GM19438 (cell line): ENCODE results near the gene EML6.

Experiments used
- ATAC-seq: cut with Tn5 transposase; IDR thresholded peaks from one replicate; pipeline ENCODE4 v1.9.1; 2021; ENCODE audit warnings: low read depth; ENCODE audit not compliant: unreplicated experiment

Gene EML6

GRCh38 chr2:54902763-54903162 is 179.3 kb downstream of the EML6 start:
- ATAC-seq: no peak

DNA sequence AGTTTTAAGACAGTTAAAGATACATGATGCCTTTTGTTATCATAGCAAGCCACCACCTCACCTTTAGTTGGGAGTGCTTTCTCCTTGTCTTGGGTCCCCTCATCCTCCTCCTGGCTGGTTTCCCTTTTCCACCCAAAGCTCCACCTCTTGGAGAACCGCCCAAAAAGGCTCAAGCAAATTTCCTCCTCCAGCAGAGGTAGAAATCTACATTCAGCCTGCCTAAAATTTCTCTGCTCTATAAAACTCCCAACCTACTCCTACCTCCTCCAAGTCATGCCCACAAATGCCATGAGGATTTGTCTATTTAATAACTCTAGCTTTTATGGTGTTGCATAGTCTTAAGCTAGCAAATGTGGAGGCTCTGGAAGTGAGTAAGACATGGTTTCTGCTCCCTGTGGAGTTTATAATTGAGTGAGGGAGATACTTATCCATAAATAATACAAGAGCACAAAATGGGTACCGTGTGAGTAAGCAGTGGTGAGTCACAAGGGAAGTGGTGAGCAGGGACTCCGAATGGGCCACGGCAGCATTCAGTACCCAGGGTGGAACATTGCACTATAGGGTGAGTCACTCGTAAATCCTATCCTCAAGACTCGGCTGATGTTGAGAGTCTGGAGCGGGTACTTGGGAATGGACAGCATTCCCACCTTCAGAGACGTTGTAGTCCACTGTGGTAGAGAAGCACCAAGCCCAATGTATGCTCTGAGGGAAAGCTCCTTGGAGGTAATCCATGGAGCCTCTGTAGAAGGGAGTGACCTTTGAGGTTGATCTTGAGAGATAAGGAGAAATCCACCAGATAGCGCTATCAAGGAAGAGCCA is 180.5 kb downstream of the EML6 start:
- ATAC-seq: no peak

- no peak for ATAC-seq
Observed at GRCh38 chr2:54904836-54905235, 181.4 kb downstream of the EML6 start.

DNA sequence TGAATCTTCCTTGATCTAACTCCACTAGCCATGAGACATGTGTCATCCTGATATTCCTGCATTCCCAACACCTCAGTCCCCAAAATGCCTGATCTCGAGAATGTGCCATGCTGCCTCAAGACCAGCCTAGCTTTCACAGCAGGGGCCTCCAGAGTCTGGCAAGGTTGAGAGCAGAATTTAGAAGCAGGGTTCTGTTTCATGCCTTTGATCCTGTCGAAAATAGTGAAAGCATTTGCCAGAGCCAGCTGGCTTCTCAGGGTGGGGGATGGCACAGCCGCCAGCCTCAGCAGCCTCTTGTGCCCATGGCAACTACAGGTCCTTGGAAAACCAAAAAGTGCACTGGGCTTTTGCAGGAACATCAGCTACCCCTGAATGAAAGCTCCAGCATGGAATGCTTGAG is 183.3 kb downstream of the EML6 start:
- no peak for ATAC-seq

GRCh38 chr2:54907663-54908062 is 184.2 kb downstream of the EML6 start:
- ATAC-seq: no peak

DNA sequence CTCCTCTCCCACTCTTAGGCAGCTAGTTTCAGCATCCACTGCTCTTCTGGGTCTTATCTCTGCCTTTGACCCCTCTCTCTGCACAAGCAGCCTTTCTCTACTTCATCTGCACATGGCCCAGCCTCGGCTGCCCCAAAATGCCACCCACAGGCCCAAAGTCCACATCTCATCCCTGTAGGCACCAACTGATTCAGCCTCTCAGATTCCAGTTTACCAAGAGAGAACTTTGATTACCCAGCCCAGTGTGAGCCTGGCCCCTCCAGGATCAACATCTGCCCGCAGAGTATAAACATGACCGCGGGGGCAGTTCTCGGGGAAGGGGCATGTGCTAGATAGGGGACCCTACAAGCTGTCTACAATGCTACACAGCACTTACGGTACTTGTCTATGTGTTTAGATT is 185.1 kb downstream of the EML6 start:
- no peak for ATAC-seq

DNA sequence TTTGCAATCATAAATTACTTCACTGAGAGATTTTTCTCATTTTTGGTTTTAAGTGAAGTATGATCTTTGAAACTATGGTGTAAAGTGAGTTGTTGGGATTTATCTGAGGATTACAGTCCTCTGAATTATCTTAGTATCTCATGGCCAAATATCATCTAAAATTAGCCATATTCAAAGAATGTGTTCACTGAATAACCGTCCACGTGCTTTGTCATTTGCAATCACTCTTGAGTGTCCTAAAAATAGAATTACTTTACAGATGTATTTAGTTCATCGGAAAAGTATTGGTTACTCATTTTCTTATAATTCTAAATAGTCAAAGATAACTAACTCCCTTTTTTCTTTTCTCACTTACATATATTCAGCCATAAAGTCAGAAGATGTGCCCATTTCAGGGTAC is 185.5 kb downstream of the EML6 start:
- ATAC-seq: no peak

DNA sequence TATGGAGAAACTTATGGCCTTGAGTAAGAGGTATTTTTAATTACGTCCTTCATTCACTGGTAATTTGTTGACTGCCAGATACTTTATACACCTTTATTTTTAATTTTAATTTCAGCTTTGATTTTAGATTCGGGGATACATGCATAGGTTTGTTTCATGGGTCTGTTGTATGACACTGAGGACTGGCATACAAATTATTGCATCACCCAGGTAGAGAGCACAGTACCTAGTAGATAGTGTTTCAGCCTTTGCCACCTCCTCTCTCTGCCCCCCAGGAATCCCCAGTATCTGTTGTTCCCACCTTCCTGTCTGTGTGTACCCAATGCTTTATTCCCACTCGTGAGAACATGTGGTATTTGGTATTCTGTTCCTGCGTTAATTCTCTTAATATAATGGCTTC is 188.8 kb downstream of the EML6 start:
- ATAC-seq: no peak

GRCh38 chr2:54912893-54913292 is 189.4 kb downstream of the EML6 start:
- no peak for ATAC-seq

GRCh38 chr2:54914637-54915036 is 191.2 kb downstream of the EML6 start:
- no peak for ATAC-seq

DNA sequence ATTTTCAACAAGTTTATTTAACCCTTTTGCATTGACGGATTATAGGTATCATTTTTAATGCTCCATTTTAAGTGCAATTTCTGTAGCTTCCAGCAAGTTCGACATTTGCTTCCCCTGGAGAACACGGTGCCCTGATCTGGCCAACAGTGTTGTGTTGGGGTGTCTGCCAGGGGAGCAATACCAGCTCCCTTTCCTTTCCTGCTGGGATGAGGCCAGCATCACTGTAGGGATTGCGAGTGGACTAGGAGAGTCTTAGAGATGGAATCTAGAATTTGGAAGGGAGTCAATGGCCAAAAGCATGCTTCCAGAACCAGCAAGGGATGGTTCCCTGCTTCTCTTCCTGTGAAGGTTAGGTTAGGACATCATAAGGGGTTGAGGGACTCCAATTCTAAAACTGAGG is 191.6 kb downstream of the EML6 start:
- no peak for ATAC-seq

DNA sequence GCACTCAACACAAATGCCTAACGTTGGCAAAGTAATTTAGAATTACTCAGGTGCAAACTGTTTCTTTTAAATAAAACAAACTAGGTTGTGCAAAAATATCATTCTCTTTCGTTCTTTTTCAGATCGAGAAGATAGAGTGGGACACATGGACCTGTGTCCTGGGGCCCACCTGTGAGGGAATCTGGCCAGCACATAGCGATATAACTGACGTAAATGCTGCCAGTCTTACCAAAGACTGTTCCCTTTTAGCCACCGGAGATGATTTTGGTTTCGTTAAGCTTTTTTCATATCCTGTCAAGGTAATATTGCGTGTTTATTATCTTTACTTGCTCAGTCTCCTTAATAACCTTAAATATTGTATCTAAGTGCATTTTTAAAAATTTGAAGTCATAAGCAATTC is 193.2 kb downstream of the EML6 start:
- ATAC-seq: no peak

DNA sequence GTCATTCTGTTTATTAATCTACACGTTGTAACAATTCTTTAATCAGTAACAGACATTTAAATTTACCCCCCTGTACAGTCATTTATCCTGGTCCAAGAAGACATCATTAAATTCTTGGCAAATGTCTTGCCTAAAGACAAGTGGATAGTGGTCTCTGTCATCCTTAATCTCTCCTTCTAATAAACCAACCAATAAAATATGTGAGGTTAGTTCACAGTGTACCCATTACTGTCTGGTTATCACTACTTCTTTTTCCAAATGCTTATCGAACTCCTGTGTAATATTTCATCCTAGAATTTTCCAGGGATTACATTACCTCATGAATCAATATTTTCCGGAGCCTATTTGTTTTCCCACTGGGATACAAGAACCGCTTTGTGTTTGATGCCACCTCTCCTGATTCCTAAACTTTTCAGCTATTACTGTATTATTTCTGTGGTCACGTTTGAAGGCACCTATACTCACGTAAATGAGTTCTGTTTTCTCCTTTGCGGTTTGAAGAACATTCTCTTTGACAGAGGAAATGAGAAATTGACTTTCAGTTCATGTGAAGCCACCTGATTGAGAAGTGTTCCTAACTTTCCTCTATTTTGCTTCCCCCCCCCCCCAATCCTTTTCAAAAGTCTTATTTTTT is 195.3 kb downstream of the EML6 start:
- no peak for ATAC-seq

GRCh38 chr2:54920660-54921059 is 197.2 kb downstream of the EML6 start:
- ATAC-seq: no peak

GRCh38 chr2:54924121-54924520 is 200.7 kb downstream of the EML6 start:
- ATAC-seq: no peak

DNA sequence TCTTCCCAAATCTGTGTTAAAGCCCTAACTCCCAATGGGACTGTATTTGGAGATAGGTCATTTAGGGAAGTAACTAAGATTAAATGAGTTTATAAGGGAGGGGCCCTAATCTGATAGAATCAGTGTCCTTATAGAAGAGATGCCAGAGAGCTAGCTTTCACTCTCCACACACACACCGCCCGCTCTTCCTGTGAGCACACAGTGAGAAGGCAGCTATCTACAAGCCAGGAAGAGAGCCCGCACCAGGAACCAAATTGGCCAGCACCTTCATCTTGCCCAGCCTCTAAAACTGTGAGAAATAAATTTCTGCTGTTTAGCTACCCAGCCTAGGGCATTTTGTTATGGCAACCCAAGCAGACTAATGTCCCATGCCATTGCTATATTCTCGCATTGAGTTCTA is 201.6 kb downstream of the EML6 start:
- ATAC-seq: no peak

DNA sequence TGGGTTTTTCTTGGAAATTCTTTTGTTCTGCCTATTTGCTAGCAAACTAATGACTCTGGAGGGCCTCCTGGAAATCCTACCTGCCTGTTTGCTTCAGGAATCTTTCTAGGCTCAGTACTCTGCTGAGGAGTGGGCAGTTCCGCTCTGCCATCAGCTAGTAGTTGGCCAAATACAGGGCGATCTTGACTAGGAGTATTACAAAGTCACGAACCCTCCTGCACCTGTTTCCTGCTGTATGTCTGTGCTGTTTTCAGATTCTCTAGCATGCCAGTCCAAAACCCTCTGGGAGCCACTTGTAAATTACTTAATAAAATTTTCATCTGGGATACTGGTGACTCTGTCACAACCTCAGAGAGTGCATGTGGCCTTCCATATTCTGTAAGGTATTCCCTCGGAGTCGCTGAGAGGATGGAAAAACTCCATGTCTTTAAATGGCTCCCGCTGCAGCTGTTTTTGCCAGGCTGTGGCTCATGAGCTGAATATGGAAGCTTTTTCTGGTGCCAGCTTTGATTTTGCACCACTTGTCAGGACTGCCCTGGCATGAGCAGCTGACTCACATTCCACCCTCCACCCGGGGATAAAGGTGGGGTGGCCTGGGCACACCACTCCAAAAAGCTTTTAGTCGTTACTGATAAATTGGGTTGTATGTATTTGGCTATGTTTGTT is 203.8 kb downstream of the EML6 start:
- no peak for ATAC-seq

DNA sequence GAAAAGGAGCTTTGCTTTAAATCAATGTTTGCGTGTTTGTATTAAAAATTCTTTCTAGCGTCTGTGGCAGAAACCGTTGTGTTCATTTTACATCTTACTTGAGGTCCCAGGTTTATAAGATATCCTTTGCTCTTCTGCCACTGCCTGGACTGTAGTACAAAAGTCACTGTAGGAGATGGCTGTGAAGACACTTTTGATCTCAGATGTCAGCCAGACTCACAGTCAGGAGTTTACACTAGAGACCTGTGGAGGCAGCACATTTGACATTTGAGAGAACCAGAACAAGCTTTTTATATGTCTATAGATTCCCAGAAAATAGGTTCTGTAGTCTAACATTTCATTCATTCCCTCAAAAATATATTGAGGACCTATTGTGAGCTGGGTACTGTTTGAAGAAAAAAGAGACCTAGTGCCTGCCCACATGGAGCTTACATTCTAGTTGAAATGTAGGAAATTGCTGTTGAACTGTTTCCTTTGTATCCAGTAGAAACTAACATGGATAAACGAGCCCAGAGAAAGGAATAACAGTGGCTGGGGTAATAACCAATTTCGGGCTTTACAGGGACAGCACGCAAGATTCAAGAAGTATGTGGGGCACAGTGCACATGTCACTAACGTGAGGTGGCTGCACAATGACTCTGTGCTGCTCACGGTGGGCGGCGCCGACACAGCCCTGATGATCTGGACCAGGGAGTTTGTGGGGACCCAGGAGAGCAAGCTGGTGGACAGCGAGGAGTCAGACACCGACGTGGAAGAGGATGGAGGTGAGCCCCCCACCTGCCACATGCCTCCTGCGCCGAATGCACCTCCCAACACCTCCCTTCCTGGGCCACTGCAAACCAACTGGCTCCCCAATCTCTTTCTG is 204.5 kb downstream of the EML6 start:
- no peak for ATAC-seq

DNA sequence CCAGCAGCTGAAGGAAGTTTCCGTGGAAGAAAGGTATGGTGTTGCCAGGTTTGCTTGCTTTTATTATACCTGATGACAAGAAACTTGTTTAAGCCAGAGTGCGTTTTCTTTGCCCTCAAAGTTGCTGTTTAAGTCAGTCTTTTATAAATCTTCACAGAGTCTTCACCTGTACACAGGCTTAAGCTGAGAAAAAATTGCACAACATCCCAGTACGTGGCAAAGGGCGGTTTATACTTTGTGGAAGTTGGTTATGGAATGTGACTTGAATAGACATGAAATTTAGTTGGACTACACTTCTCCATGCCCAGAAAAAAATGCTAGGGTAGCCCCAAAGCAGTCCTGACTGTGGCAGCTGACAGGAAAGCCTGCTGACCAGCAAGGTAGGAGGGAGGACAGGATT is 205.3 kb downstream of the EML6 start:
- no peak for ATAC-seq

DNA sequence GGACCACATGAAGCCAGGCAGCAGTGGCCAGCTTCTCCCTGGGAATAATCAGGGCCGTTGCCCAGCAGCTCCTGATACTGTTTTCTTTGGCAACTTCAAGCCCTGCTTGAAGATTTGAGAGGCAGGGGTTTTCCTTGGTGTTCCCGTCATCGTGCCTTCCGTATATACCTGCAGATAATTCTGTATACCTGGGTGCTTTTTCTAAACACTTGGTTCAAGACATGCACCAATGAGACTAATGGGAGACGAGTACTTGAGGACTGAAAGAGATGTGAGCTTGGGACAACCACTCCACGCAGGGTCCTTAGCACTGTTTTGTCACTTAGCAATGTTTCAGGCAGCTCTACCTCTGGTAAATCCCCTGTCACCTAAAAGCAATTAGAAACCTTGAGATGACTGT is 208.0 kb downstream of the EML6 start:
- ATAC-seq: no peak

GRCh38 chr2:54935389-54935788 is 211.9 kb downstream of the EML6 start:
- no peak for ATAC-seq
